ENCODE data around the gene TAPT1. TPM values are rescaled to one million over a fixed set of nuclear protein-coding genes. Genes with fewer than 3 reads are reported as not detected.

The TAPT1 gene
- total RNA-seq, 1 experiment from 2014 or later: 11.1 TPM

- WGBS (ENCODE audit: extremely low coverage, insufficient read length, low lambda C conversion rate): no CpG with 5 or more reads among the region's 28 CpGs
Observed at GRCh38 chr4:16256343-16256742, 30.1 kb upstream of the TAPT1 start.

More at GRCh38 chr4:16256343-16256742, 30.1 kb upstream of the TAPT1 start:
- Histone ChIP-seq H3K9ac (ENCODE audit: extremely low read depth, insufficient read length, low read length) (no peak overlapping the region), H2BK5ac (ENCODE audit: insufficient read length, low read length) (no peak overlapping the region), H4K5ac (ENCODE audit: insufficient read length, low read depth, low read length) (no peak overlapping the region), H2BK120ac (ENCODE audit: low read depth, low read length, poor library complexity, severe bottlenecking) (no peak overlapping the region), H2BK20ac (ENCODE audit: low read depth, low read length, poor library complexity, severe bottlenecking) (no peak overlapping the region), H3T11ph (ENCODE audit: low read length) (no peak overlapping the region), H2AK5ac (ENCODE audit: insufficient read length, low read length) (no peak overlapping the region), H3K4me1 (ENCODE audit: insufficient read depth, low read length) (no peaks in the 10 kb centered on the region), H3K14ac (ENCODE audit: insufficient read depth, low read length) (no peak overlapping the region; the same call in 1 of the 2 replicates), H3K79me2 (ENCODE audit: insufficient read depth, low read length) (no peaks in the 10 kb centered on the region), H3K56ac (ENCODE audit: insufficient read length, low read depth, low read length) (no peak overlapping the region), H4K8ac (replicated peaks; ENCODE audit: insufficient read length, low read depth, low read length) (no peak overlapping the region), H2BK12ac (ENCODE audit: insufficient read length, low read depth, low read length) (no peak overlapping the region), H2AFZ (ENCODE audit: low read length) (no peak overlapping the region), H3K23me2 (ENCODE audit: insufficient read length, low read depth, low read length, poor library complexity, severe bottlenecking) (no peaks in the 10 kb centered on the region), H3K18ac (ENCODE audit: insufficient read length, low read depth, low read length) (no peak overlapping the region), H3K27ac (ENCODE audit: insufficient read length, low read depth, low read length) (no peak overlapping the region), H4K91ac (ENCODE audit: insufficient read length, low read depth, low read length) (no peak overlapping the region), H4K20me1 (ENCODE audit: control insufficient read depth, insufficient read depth, insufficient read length) (no peaks in the 10 kb centered on the region), H3K23ac (ENCODE audit: insufficient read length, low read depth, low read length) (no peak overlapping the region), H3K4ac (ENCODE audit: low read depth, low read length) (no peak overlapping the region), H3K4me2 (ENCODE audit: insufficient read depth, insufficient read length, low read length) (no peak overlapping the region), H3K79me1 (ENCODE audit: insufficient read depth, low read depth, low read length, poor library complexity, severe bottlenecking) (no peaks in the 10 kb centered on the region), H3K9me3 (ENCODE audit: control insufficient read depth, low read depth, low read length) (no peaks in the 10 kb centered on the region), H3K27me3 (ENCODE audit: insufficient read depth, low read length) (no peaks in the 10 kb centered on the region), H2BK15ac (ENCODE audit: low read depth, low read length) (no peak overlapping the region)
- DNase-seq: no peak
- TF ChIP-seq CTCF (conservative IDR thresholded peaks at IDR 0.05): no peak
- Mint-ChIP-seq H3K4me3 (no peak overlapping the region), H3K9me3 (no peaks in the 10 kb centered on the region), H3K27ac (no peak overlapping the region), H3K27me3 (ENCODE audit: low read depth) (no peaks in the 10 kb centered on the region), H3K4me1 (no peaks in the 10 kb centered on the region), H3K36me3 (ENCODE audit: insufficient read depth in 1 of 3, low read depth in 3 of 3) (peaks cover 8 to 18% (median 16%) of the 10 kb centered on the region in 3 experiments)
